K562 (cell line): ENCODE data around the gene RSRP1. TPM values are rescaled to one million over a fixed set of nuclear protein-coding genes. Genes with fewer than 3 reads are reported as not detected.
A peak's percentile ranks its signal among the peaks of the same experiment; 100 is the strongest.

Experiments used
- CHCHD3 ChIP-seq: fragments of 250-450 bp; sonication (Bioruptor Pico); IDR thresholded peaks from 2 replicates; pipeline ENCODE4 v2.1.2; 2022; ENCODE audit warnings: mild to moderate bottlenecking
- CREB1 ChIP-seq, 2 experiments: sonication (generic) in 1 of 2; formaldehyde crosslinking in 1 of 2; IDR thresholded peaks; 2 replicates each; pipeline versions ENCODE4 v1.6.1 to v1.8.0; 2012 to 2022; ENCODE audit warnings: inconsistent platforms in 1 of 2, mild to moderate bottlenecking in 1 of 2, missing genetic modification reagents in 1 of 2, moderate library complexity in 1 of 2
- ID3 ChIP-seq, 2 experiments: fragments of 250-450 bp in 1 of 2; fragments of 450-650 bp in 1 of 2; sonication (Bioruptor Pico) in 1 of 2; IDR thresholded peaks; 2 replicates each; pipeline versions ENCODE4 v1.6.1 to v1.8.0; 2016 to 2021; ENCODE audit warnings: mild to moderate bottlenecking in 2 of 2, moderate library complexity in 2 of 2, missing compliant biosample characterization in 1 of 2, missing genetic modification characterization in 1 of 2
- JUN ChIP-seq, 2 experiments: sonication (generic) in 1 of 2; formaldehyde crosslinking in 1 of 2; IDR thresholded peaks; 2 replicates each; pipeline versions ENCODE4 v1.6.1 to v1.8.0; 2012 to 2022; ENCODE audit warnings: borderline replicate concordance in 2 of 2, mild to moderate bottlenecking in 2 of 2, improper control_type of control experiment in 1 of 2, low read depth in 1 of 2, low read length in 1 of 2, missing genetic modification reagents in 1 of 2
- L3MBTL2 ChIP-seq: fragments of 450-650 bp; IDR thresholded peaks from 2 replicates; pipeline ENCODE4 v1.6.1; 2016; ENCODE audit warnings: mild to moderate bottlenecking, moderate library complexity
- MXI1 ChIP-seq: IDR thresholded peaks from 2 replicates; pipeline ENCODE4 v1.6.1; 2011; ENCODE audit warnings: low read depth, mild to moderate bottlenecking, improper control_type of control experiment, low read length
- RERE ChIP-seq: sonication (generic); formaldehyde crosslinking; IDR thresholded peaks from 2 replicates; pipeline ENCODE4 v1.8.0; 2023; ENCODE audit warnings: missing genetic modification reagents, mild to moderate bottlenecking, borderline replicate concordance
- TEAD1 ChIP-seq, 2 experiments: fragments of 450-650 bp in 1 of 2; sonication (generic) in 1 of 2; formaldehyde crosslinking; IDR thresholded peaks; 2 replicates each; pipeline versions ENCODE4 v1.4.0 to v1.8.0; 2020 to 2022; ENCODE audit warnings: mild to moderate bottlenecking in 2 of 2, missing genetic modification reagents in 1 of 2
- ZNF609 ChIP-seq: sonication (generic); formaldehyde crosslinking; IDR thresholded peaks from 2 replicates; pipeline ENCODE4 v1.8.1; 2023; ENCODE audit warnings: missing genetic modification reagents, mild to moderate bottlenecking, borderline replicate concordance
- polyA plus RNA-seq, 8 experiments: library from polyadenylated mRNA; depleted of rRNA in 4 of 8; stranded (reverse) in 5 of 8; unstranded in 3 of 8; fragments of >200 nt; fragmentation: Nextera tagmentation in 2 of 8; fragmentation: Illumina TruSeq in 1 of 8; extraction: Ambion mirVana in 2 of 8; extraction: Trizol in 1 of 8; gene quantifications; 2 replicates each; pipeline versions ENCODE4 v1.2.1 to v1.2.3, GENCODE V29; 2011 to 2014; ENCODE audit warnings: inconsistent platforms in 1 of 8, missing spikeins in 1 of 8
- total RNA-seq, 7 experiments: library from RNA; depleted of rRNA in 6 of 7; stranded (reverse); fragments of >200 nt in 6 of 7; fragmentation: Illumina TruSeq in 2 of 7; extraction: Trizol in 2 of 7; gene quantifications; 2 replicates each; pipeline versions ENCODE4 v1.2.1 to v1.2.3, GENCODE V29; 2011 to 2021; ENCODE audit warnings: low replicate concordance in 1 of 7
- TF ChIP-seq, protein P1 (sequence below): fragments of 200-800 bp; sonication (Bioruptor generic); IDR thresholded peaks from 2 replicates; pipeline ENCODE4 v1.6.1; 2017; ENCODE audit warnings: missing genetic modification characterization, missing compliant biosample characterization

Gene RSRP1
- total and polyA plus RNA-seq, 9 of the 15 experiments (the other 6 are each of a cell fraction or from before 2014, with no cell fraction given), result 27.2 to 283 (median 146) TPM

DNA sequence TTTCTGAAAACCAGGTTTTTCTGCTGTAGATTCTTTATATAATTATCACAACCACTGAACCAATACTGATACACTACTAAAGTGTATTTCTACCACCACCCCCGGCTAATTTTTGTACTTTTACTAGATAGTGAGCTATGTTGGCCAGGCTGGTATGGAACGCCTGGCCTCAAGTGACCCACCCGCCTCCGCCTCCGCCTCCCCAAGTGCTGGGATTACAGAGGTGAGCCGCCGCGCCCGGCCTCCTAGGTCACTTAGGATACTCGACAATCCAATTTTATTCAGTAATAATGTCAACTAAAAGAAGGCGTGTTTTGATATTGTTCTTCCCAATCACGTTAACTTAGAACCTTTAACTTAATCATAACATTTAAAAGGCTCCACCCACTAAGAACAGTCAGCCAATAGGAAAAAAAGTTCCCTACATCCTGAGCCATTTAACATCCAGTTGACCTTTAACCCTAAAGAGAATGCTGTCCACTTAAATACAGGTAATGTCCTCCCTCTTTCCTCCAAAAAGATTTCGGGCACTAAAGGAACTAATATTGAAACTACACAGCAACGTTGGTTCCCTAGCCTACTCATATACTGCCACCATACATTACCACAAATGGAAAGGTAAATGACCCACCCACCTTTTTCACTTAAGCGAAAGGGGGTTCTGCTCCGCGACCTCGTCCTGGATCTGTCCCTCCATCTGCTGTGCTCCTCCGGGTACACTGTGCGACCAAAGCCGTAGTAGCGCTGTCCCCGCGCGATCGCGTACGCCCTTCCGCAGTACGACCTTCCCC is 1.2 kb downstream of the RSRP1 start (continued):
- TF ChIP-seq RERE (CRISPR knock-in tag), result no peak
- no peak for TF ChIP-seq JUN (IDR thresholded peaks at IDR 0.05; ENCODE audit: borderline replicate concordance, low read depth, low read length)
- no peak for TF ChIP-seq JUN (CRISPR knock-in tag; IDR thresholded peaks at IDR 0.05; ENCODE audit: borderline replicate concordance)
- 0 out of 2 replicates have a peak, but pooled peaks have one; percentile 18 for TF ChIP-seq MXI1
- peak; percentile 36; the same call in 1 of the 2 replicates for TF ChIP-seq CREB1 (IDR thresholded peaks at IDR 0.05)
- peak; percentile 61; the same call in 1 of the 2 replicates for TF ChIP-seq CREB1 (CRISPR knock-in tag; IDR thresholded peaks at IDR 0.05)
- TF ChIP-seq ZNF609 (CRISPR knock-in tag), result peak; percentile 78; the same call in 1 of the 2 replicates
- no peak for TF ChIP-seq ID3 (CRISPR knock-in tag; IDR thresholded peaks at IDR 0.05)
- TF ChIP-seq ID3 (tag; IDR thresholded peaks at IDR 0.05), result 0 out of 2 replicates have a peak, but pooled peaks have one; percentile 65
- TF ChIP-seq TEAD1 (CRISPR knock-in tag; IDR thresholded peaks at IDR 0.05), result no peak
- no peak for TF ChIP-seq CHCHD3 (CRISPR knock-in tag)
- TF ChIP-seq, protein P1, sequence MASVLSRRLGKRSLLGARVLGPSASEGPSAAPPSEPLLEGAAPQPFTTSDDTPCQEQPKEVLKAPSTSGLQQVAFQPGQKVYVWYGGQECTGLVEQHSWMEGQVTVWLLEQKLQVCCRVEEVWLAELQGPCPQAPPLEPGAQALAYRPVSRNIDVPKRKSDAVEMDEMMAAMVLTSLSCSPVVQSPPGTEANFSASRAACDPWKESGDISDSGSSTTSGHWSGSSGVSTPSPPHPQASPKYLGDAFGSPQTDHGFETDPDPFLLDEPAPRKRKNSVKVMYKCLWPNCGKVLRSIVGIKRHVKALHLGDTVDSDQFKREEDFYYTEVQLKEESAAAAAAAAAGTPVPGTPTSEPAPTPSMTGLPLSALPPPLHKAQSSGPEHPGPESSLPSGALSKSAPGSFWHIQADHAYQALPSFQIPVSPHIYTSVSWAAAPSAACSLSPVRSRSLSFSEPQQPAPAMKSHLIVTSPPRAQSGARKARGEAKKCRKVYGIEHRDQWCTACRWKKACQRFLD (CRISPR knock-in tag), result no peak
- TF ChIP-seq L3MBTL2, result no peak
